HL-60/S4 treated with phorbol 12-myristate 13-acetate at 8.2 ng/mL for 4 days and 3 days (cell line): Measurements from ENCODE around the gene CFAP61.
"Not testable (repeated sequence)": the region's sequence is repeated elsewhere in the genome, so short reads cannot be mapped to it uniquely, and the experiment has no call there.

Experiments
- in situ Hi-C: fragments of 300-500 bp; cut with MboI; formaldehyde crosslinking; loops from 2 replicates; pipeline ENCODE4 v1.15.0; 2022; ENCODE audit warnings: low sequenced_read_pairs

Gene CFAP61, protein sequence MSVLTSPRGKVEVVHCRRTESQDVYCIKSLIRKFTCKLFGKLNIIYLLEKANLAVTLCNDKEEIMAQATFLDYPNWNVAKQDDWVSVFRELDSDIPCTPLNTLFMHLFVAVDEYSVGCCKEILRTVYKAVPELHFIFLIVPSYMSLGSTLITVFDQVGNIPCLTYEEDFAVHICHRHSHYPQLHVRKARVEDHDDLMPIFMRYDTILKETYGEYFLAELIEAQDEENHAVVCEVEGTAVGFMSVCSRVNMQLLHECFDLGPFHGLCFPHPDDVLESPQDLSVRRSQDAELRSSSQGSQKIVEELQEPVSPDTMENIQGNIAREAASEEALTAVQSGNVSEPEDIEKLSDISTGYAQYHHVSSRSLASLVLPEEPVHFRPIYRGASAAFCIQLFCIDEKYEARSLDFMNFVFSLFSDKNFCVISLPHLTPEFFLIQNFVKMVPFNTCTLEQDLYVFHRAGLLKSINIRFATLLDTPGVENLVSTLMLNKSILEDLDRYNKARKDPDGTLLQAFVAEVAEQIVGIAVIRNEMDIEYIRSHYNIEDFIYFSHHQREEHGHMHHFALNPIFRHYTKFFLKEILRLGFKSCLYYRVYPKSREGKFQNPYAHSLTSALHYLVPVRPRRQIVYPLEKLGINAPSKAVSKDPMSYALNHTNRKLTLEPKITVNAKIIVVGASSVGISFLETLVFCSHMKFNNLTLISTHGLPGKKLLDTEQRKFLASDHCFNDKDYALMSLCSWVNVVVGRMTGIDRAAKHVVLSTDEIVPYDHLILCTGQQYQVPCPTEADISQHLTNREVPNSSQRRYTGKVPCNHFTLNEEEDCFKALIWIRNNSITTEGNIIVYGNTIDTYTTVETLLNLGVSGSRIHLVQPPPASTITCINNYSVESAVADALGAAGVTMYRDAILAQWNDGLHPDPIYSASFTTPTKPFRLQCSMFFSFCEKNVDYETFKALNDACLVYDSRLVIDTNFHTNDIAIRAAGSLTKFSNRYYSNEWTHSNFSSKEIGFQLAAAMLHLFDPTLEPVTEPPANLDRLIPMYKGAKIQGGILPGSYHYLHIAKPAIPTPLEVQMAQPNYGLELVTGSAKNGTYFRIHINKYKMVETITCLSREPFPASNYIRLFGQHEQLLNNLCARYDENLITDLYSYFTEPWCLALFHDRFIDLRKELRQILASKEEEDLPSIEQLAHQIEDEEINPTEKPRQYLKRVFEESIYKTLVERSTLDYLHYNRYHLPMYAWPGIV

DNA sequence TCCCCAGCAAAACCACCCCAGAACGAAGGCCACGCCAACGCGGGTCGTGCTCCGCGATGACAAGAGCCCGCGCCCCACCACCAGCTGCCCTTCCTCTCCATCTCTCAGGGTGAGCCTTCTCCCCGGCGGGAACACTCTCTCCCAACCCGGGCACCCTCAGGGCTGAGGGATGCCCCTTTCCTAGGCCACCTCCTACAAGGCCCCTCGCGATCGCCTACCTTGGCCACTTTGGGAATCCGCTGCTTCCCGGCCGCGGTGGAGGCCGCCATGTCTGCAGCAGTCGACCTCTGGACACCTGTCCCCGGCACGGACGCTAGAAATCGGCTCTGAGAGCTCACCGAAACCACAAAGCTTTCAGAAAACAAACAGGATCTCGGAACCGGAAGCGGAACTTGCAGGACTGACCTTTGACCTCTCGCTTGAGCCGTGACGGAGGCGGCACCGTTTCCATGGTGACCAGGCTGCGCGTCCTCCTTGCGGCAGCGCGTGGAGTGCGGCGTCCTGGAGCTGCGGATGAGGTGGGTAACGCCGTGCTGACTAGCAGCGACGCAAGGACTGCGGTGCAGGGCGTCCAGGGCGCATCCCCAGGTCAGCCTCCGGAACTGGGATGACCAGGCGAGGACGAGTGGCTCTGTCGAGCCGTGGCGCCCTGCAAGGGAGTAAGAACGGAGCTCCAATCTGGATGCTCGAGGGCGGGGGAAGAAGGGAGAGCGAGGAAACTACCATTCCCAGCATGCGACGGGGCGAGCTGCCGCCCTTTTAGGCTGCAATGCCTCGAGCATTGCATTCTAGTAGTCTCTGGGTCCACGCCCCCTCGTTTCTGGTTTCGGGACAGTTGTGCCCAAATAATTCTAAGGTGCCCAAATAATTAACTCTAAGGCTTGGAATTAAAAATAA is at the start of gene CFAP61, which contains the start of gene CRNKL1:
Gene CFAP61 (plus strand): TSS at position 459 of the 897 bp plus-strand sequence. CDS start 4,122 bp downstream, outside the sequence.
Gene CRNKL1 (minus strand): TSS at position 393 of the 897 bp plus-strand sequence. CDS start 124 bp downstream, at position 269.
- in situ Hi-C loops, result no loop called here

DNA sequence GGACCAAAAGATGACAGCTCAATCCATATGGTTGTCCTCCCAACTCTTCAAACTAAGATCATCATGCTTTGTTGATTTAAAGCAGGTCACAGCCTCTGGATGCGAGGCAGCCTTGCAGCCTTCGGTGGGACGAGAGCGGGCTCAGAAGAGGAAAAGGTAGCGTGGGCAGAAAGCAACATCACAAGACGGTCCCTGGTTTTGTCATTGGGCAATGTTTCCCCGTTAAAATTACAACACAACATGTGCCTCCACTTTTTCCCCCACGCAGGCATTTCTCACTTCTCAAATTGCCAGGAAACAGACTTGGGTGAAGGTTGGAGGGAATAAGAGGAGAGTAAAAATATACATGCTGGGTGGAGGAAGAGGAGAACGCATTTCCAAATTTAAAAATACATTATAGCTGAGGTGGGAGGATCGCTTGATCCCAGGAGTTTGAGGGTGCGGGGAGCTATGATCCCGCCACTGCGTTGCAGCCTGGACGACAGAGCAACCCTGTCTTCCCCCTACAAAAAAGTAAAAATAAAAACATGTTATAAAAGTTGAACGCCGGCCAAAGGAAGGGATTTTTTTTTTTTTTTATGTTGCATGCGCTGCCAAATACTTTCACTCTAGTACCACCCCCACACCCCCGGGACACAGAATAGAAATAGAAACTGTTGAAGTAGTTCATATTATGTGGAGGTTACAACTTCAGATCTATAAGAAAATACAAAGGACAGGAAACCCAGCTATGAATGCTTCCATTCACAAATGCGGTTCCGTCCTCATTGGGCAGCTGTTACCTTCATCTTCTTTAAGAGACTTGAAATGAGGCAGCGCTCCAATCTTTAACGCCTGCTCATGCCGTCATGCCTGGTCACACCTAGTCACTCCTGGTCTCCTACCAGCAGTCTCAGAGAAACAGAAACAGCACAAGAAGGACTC is 49.0 kb upstream of the CFAP61 start:
- in situ Hi-C loops, result no loop called here

DNA sequence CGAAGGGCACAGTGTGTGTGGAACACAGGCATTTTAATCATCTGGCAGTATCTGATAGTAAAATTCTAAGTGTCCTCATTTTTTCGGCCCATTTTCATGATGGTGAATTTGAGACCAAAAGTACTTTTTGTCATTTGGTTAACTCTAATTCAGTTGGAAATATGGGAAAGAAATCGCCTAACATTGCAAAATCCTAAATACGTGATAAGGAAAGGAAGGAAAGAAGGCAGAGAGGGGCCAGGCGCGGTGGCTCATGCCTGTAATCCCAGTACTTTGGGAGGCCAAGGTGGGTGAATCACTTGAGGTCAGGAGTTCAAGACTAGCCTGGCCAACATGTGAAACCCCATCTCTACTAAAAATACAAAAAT is 48.4 kb upstream of the CFAP61 start:
- in situ Hi-C loops, result not testable (repeated sequence)

DNA sequence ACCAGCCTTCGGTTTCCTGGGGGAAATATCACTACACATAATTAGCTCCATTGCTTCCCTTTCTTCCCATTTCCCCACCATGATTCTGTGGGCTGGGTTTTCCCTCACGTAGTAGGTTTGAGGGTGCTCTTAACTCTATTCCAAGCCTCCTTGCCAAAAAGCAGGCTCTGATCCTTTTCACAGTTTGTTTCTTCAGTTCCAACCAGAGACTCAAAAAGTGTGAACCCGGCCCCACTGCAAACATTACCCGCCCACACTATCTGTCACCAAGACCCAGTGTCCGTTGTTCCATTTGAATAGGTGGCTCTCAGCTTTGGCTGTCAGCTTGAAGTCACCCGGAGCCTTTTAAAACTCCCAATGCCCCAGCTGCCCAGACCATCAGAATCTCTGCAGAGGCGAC is 47.0 kb upstream of the CFAP61 start:
- in situ Hi-C loops, result no loop called here

DNA sequence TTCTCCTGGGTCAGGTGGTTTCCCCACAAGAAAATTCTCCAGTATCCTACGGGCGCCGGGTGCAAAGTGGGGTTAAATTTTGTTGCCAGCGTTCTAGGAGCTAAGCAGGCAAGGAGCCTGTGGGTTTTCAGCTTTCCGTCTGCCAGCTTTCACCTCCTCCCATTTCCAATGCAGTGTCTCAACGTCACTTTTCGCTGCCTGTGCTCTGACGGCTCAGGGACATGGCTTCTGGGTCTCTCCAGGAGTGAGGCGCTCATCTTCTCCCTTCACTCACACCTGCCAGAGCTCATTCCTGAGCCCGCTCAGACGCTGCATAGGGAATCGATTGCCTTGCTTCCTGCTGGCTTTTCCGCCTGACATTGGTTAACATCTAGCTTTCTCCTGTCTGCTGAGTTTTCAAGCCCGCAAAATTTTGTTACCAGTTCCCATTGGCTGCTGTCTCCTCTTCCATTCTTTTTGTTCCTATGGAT is 42.5 kb upstream of the CFAP61 start:
- in situ Hi-C loops, result no loop called here

DNA sequence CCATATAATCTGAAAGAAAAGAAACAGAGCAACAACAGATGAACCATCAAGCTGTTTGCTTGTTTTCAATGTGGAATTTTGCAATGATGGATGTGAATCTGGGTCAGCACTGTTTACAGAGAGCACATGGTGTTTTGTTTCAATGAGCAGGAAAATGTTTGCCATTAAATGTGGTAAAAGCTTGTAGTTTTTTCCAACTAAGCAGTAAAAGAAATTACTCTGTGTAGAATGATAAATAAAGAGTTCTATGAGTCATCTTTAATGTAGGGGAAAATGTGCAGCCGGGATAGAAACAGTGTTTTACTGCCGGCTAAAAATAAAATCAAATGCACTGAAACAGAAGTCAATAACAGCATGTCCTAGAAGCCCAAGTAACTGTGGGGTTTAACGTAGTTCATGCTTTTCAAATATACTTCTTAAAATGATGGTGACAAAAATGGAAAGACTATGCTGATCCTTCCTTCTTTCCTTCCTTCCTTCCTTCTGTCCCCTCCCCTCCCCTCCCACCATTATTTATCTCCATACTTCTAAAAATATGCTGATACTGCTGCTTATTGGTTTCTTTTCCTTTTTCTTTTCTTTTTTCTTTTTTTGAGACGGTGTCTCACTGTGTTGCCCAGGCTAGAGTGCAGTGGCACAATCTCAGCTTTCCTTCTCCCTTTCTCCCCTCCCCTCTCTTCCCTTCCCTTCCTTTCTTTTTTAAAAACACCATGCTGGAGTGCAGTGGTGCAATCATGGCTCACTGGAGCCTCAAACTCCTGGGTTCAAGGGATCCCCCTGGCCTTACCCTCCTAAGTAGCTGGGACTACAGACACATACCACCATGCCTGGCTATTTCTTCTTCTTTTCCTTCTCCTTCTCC is 41.5 kb upstream of the CFAP61 start:
- in situ Hi-C loops, result no loop called here

DNA sequence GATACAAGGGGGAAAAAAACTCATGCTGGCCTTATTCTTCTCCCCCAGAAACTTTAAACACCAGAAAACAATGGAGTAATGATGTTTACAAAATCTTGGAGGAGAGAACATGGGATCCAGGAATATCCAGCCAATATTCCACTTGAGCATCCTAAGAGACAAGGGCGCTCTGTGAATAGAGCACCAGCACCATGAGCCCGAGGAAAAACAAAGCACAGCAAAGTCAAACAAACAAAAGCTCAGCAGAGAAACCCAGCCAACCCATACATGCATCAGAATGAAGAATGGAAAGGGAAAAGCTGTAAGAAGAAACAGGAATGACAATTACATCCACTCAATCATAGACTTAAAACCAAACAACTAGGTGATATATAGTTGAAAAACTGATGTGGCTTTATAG is 39.8 kb upstream of the CFAP61 start:
- in situ Hi-C loops, result no loop called here

DNA sequence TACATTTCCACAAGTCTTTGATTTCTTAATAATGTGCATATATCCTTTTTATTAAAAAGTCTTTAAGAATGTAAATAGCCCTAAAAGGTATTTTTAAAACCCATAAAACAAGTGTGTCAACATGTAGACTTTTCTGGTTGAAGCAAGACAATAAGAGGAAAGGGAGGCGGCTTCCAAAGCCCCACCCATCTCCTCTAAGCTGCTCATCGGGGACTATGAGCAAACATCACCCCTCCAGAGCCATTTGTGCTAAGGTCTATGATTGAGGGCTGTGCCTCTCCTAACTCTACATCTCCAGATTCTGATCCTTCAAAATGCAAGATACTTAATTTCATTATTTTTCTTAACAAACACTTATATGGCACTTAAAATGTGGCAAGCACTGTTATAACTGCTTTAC is 37.7 kb upstream of the CFAP61 start:
- in situ Hi-C loops, result no loop called here

DNA sequence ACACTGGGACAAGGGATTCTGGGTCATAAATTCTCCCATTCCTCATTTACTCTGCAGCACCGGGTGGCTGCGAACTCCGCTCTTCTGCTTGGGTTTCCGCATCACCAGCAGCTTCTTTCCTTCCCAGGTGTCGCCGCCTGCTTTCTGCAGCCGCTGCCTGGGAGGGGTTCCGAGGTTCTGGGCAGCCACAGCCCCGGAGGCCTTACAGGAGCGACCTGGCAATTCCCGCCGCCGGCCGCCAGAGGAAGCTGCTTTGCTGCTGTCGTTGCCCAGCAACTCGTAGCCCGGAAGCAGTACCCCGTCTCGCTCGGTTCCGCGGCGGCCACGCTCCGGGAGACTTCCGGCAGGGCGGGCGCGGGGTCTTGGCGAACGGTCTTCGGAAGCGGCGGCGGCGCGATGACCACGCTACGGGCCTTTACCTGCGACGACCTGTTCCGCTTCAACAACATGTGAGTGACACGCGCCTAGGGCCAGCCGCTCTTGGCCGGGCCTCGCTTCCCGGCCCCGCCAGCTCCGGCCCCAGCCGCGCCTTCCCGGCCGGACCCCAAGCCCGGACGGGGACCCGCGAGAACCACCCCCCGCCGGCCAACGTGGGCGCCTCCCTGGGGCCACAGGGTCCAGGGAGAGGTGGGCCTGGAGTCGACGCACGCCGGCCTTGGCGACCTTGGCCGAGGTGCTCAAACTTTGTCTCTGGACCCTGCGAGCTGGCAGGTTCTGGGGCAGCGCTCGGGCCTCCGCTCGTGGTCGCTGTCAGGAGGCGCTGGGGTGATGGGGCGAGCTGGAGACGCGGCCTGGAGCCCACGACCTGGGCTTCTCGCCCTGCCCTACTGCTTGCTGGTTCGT is 35.1 kb upstream of the CFAP61 start, which contains the start of gene NAA20:
Gene NAA20 (plus strand): TSS at position 362 of the 843 bp plus-strand sequence. CDS start 35 bp downstream, at position 397.
- in situ Hi-C loops, result no loop called here

DNA sequence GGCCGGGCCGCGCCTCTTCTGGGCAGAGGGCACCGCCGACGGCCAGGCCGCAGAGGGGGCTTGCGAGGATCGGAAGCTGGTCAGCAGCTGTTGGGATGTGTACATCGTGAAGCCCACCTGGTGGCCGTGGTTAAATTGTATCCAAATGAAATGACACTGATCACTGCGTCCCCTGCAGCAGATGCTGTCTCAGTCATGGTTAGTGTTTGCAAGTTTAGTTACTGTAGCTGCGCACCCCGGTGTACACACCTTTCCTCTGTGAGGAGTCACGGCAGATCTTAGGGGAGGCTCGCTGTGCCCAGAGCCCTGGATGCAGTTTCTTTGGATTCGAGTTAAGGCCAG is 34.5 kb upstream of the CFAP61 start:
- in situ Hi-C loops, result no loop called here

DNA sequence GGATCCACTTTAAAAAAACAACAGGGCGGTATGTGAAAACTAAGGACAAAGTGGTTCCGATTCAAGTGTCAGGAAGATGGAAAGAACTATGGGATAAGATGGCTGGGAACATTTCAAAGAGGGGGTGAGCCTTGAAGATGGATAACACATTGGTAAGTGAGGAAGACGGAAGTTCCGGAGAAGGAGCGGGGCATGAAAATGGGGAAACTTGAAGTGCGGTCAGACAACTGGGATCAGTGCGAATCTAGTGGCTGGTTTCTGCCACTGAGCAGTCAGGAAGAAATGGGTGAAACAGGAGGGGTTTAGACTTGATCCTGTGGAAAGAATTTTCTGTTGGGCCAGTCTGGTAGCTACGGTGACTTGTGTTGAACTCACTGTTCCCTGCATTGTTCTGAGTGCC is 34.0 kb upstream of the CFAP61 start:
- in situ Hi-C loops, result no loop called here

DNA sequence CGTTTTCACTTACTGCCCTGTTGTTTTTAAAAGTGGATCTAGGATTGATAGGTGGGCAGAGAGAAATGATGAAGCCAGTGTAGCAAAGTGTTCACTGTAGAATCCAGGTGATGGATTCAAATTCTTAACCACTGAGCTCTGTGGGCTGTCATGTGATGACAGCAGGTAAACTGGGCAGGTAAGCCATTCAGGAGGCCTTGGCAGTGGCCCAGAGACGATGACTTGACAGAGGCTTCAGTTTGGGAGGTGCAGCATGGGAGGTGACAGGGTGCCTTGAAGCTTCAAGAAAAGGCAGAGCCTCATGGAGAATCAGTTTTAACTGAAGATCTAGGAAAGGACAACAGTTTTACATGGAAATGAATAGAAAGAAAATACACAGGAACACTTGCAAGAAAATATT is 33.2 kb upstream of the CFAP61 start:
- in situ Hi-C loops, result no loop called here

DNA sequence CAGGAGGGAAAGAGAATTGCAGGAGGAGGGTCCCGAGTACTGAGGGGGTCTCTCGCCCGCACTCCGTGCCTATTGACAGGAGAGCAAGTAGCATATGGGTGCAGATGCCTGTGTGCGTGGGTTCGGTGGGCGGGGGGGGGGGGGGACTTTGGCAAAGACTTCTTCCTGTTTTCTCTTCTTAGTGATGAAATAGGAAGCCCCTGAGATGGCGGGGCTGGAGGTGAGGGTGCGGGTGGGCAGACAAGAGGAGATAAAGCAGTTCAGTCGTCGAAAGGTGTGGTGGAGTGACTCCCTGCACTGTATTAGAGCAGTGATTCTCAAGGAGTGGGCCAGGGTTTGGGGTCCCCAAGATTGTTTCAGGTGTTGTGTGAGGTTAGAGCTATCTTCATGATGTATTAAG is 31.4 kb upstream of the CFAP61 start:
- in situ Hi-C loops, result no loop called here

DNA sequence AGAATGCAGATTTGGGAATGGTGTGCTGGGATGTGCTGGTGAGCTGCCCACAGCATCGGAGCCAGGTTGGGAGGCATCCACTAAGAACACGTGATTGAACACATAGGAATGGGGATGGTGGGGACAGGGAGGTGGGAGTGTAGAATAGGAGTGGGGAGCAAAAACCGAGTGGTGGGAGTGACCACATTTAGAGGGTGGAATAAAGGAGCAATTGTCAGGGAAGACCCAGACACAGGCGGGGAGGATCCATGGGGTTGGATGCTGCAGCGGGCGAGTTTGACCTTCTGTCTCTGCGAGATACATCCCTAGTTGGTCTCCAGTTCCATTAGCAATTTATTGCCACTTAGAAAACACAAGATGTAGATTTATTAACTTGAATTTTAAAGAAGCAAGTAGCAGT is 30.5 kb upstream of the CFAP61 start:
- in situ Hi-C loops, result no loop called here

DNA sequence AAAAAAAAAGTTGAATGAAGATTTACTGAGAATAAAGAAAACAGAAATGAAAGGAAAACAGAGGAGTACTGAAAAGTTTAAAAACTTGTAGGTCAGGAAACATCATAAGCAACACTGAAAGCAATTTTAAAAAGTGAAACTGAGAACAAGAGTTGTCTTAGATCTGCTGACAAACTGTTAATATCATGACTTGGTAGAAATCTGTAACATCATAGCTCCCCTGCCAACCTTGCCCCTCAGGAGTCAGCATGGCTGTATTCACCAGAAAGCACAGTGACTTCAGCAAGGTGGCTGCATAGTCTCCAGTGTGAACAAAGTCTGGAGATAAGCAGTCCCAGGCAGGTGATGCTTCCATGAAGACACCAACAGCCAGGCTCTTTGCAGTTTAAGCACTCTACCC is 29.8 kb upstream of the CFAP61 start:
- in situ Hi-C loops, result no loop called here

DNA sequence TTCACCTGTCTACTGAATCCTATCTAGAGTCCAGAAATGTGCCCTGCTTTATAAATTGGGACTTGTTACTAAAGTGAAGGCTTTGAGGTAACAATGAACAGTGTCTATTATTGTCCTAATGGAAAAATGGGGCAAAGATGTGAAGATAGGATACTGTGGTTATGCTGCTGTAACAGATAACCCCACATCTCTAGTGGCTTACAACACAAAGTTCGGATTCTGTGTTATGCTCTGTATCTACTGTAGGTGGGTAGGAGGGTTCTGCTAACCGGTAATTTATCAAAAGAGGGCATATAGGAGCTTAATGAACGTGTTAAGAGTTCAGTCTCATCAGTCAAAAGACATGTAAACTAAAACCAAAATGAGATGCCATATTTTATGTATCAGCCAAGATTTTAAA is 28.9 kb upstream of the CFAP61 start:
- in situ Hi-C loops, result no loop called here

DNA sequence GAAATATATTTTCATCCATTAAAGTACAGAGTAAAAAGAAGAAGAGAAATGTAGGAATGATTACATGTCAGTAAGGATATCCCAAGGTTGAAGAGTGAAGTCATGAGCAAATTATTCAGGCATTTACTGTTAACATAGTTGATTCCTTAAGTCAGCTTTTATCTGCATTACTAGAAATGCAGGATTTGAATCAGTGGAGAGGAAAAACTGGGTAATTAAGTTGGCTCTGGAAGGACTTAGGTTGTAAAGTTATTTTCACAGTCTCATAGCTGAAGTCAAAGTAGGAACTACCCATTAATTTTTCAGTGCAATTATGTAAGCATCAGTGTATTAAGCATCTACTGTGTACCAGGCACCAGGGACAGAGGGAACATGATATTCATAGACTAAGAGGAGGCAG is 27.4 kb upstream of the CFAP61 start:
- in situ Hi-C loops, result no loop called here
